Smooth muscle cell of the coronary artery (primary cell): ENCODE results near the gene ABCC9. TPM values are rescaled to one million over a fixed set of nuclear protein-coding genes. Genes with fewer than 3 reads are reported as not detected.

Source experiments
- total RNA-seq: library from RNA; depleted of rRNA; stranded (reverse); fragments of >200 nt; gene quantifications from 2 replicates; pipeline ENCODE4 v1.2.3, GENCODE V29; 2014; ENCODE audit warnings: low replicate concordance

The ABCC9 gene
- total RNA-seq = 1.3 and 21.8 TPM in 2 replicates

GRCh38 chr12:21940549-21941505, at the start of gene ABCC9:
ABCC9 (minus strand) TSS chr12:21941426; CDS start chr12:21936674, 4,752 bp downstream.

GRCh38 chr12:21774358-21775132, 166.7 kb downstream of the ABCC9 start, which contains the start of gene KCNJ8:
KCNJ8 (minus strand) TSS chr12:21774706; CDS start chr12:21773616, 1,090 bp downstream.

Other genes starting within 250 kb of the ABCC9 start
- 7.1 and 8.9 TPM in 2 replicates for gene KCNJ8, start 166.7 kb downstream of the ABCC9 start, total RNA-seq
- 8.3 and 16.6 TPM in 2 replicates for gene CMAS, start 104.8 kb upstream of the ABCC9 start, total RNA-seq